GM19324 (cell line): ENCODE measurements around the gene IQCH.

ENCODE experiments used
- ATAC-seq: cut with Tn5 transposase; IDR thresholded peaks from one replicate; pipeline ENCODE4 v1.9.1; 2021; ENCODE audit warnings: mild to moderate bottlenecking, moderate library complexity; ENCODE audit not compliant: unreplicated experiment, low FRiP score

The IQCH gene

GRCh38 chr15:67385971-67386370 lies 131.4 kb downstream of the IQCH start:
- no peak for ATAC-seq

DNA sequence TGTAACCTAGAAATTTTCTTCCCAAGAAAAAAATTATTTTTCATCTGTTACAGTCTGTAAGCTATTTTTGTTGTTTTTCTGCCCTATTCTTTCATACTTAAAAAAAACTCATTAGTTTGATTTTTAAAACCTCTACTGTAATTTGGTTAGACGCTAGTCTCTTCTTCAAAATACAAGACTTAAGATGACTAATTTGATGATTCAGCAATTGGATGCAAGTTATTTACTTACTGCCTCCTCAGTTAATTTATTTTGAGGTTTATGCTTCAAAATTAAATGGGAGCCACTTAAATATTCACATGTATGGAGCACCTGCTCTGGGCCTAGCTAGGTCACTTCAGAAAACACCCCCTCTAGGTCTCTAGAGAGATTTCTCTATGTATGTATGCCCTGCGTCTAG lies 132.4 kb downstream of the IQCH start:
- ATAC-seq: no peak

GRCh38 chr15:67389975-67390374 lies 135.4 kb downstream of the IQCH start:
- ATAC-seq: no peak

DNA sequence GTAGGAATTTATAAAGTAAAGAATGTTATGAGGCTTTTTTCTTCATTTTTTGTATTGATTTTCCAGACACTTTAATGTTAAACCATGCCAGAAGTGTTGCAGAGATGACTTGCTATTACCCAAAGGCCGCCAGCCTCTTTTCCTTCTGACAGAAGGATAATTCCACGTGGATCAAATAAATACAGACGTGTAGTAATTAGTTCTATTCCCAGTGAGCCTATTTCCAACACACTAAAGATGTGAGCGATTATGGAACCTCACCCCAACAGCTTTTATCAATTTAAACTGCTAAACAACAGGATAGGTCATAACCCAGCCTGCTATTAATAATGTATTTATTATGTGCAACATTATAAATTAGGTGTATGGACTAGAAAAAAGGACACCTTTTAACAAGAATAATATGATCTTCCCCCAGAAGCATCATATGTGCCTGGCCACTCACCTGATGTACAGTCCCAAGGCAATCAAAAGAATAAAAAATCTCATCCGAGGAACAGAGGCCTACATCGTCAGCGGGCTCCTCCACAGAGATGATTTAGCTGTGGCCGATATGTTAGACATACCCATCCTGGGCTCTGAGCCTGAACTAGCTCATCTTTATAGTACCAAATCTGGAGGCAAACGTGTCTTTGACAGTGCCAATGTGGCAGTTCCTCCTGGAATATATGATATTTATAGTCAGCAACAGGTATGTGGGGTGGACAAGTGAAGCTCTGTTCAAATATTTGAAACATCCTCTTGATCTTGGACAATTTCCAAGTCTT lies 140.5 kb downstream of the IQCH start:
- no peak for ATAC-seq

DNA sequence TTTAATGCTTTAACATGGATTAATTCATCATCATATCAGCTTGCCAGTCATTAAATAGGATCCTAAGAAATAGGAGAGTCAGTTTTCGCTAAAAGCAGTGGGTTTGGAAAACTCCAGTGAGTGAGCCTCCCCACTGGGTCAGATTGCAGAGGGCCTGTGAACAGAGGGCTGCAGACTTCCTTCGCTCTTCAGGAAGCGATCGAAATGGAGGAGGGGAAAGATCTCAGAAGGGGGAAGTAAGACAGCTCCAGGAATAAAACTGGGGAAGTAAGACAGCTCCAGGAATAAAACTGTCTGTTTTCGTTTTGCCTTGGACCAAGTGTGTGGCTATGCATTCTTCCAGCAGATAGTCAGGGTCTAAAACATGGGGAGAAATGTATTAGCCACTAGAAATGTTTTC lies 141.5 kb downstream of the IQCH start:
- no peak for ATAC-seq

DNA sequence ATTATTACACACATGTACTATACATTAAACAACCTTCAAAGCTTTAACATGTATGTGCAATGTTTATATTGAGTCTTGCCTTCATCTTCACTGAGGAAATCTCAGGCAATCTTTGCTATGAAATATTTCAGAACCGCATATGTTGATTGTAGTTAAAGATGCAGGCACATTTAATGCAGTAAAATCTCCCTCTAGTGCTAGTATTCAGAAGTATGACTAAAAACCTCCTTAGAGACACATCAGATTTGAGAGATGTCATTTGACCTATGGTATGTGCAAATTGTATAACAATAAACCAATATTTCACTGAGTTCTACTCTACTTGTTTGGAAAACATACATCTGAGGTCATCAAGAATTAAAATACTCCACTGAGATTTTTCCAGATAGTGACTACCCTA lies 142.6 kb downstream of the IQCH start:
- ATAC-seq: no peak

GRCh38 chr15:67399925-67400324 lies 145.3 kb downstream of the IQCH start:
- no peak for ATAC-seq

GRCh38 chr15:67400890-67401289 lies 146.3 kb downstream of the IQCH start:
- no peak for ATAC-seq

DNA sequence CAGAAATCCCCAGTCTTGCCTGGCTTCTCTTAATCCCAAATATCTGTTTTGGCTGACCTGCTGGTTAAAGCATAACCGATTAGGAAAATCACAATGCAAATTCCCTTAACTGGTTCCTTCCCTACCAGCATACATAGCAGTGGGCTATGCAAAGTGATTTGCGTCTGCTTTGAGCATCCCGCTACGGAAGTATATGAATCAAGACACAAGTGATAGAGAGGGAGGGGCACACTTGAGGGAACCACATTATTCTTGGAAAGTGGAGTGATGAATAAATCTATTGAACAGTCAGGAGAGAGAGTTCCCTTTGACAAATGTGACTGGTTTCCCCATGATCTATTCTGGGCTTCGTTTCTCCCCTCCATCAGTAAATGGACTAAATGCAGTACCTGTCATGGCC lies 146.8 kb downstream of the IQCH start:
- ATAC-seq: no peak

DNA sequence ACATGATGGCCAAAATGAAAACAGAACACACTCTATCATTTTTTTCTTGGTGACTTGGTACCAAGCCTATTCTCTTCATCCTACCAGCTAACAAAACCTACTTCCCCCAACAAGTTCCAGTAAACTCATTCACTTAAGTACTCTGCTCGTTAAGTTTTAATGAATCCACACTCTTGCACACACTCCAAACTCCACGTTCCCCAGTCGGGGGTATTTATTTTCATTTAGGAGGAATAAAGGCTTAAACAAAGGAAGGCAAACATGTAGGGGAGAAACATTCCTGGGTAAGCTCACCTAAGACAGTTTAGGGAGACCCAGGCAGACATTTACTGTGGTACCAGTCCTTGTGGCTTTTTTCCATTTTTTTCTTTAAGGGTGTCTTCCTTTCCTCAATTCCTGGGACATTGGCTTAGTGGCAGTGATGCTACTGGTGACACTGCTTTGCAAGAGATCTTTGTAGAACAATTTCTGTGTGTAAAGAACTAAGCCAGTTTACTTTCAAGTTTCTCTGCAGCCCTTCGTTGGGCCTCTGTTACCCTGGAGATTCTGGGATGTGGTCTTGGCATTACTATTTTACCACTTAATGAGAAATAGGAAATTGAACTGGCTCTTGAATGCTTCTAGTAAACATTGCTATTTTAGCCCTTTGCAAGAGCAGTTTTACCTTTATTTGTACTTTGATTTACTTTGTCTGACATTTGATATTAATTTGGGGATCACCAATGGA lies 149.0 kb downstream of the IQCH start:
- ATAC-seq: no peak

GRCh38 chr15:67405208-67406191 lies 150.9 kb downstream of the IQCH start:
- ATAC-seq: no peak

GRCh38 chr15:67406257-67406861 lies 151.8 kb downstream of the IQCH start:
- ATAC-seq: no peak

DNA sequence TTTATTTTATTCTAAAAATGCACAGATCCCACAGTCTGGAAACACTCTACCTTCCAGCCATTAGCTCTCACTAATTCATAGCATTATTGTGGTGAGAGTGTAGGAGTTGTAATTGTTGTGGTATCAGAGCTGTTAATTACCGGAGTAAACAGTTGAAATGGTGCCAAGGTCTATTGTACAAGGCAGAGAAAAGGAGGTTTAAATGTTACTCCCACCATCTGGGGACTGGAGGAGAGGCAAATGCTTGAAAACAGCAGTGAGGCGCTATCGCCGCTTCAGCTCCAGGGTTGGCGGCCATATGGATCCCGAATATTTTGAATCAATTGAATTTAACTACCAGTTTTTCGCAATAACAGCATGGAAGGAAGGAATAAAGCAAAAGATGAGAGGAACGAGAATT lies 153.2 kb downstream of the IQCH start:
- no peak for ATAC-seq

DNA sequence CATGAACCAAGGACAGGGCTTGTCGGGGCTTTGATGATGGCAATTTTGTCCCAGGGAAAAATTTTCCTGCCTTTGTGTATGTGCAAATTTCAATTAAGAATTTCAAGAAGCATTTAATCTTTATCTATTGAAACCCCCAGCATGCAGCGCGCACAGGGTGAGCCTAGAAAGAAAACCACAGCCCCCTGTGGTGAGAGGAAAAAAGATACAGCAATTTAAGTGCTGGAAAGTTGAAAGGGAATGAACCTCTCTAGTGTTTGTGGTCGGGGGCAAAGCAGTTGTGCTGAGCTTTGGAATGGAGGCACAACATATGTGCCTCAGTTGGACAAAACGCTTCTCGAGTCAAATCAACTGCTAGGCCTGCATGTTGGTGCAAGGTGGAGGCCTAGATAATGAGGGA lies 154.6 kb downstream of the IQCH start:
- ATAC-seq: no peak

DNA sequence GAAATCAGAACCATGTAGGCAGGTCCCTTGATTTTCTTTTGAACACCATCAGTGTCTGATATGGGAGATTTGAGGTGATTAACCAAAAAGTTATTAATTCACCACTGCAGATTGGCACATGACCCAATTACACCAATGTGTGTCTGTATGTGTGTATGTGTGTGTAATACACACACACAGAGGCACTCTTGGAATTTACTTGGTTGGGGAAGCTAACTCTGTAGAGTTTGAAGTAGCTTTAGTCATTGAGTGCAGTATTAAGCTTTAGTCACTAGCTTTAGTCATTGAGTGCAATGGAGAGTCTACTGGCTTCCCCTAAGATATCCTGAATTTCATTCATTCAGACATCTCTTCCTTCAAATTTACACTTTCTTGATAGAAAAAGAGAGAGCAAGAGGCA lies 156.9 kb downstream of the IQCH start:
- no peak for ATAC-seq

- no peak for ATAC-seq
These were observed 159.3 kb downstream of the IQCH start for GRCh38 chr15:67413770-67414390.

DNA sequence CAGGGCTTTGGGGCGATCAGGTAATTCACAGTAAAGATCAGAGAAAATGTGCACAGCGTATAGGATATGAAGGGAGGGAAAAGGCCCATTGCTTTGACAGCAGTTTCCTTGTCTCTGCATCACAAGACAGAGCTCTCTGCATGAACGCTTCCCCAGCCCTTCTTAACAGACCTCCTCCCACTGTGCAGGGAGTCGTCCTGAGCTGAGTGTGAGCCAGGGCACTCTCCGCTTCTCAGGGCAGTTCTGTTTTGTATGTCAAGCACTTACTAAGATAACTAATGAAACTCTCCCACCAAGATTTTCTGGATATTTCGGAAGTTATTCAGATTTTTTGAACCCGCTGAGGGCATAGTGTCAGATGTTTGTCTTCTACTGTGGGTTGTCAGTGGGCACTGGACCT lies 160.6 kb downstream of the IQCH start:
- ATAC-seq: no peak

GRCh38 chr15:67416891-67417290 lies 162.3 kb downstream of the IQCH start:
- ATAC-seq: no peak

GRCh38 chr15:67419705-67420104 lies 165.1 kb downstream of the IQCH start:
- ATAC-seq: no peak

- ATAC-seq: no peak
These were observed 165.6 kb downstream of the IQCH start for GRCh38 chr15:67420137-67420536.
